HepG2 (cell line): Measurements from ENCODE around the gene C19orf73. TPM values are rescaled to one million over a fixed set of nuclear protein-coding genes. Genes with fewer than 3 reads are reported as not detected.

Experiments
- ARNT2 ChIP-seq: sonication (generic); formaldehyde crosslinking; IDR thresholded peaks from 2 replicates; pipeline ENCODE4 v1.8.0; 2022; ENCODE audit warnings: mild to moderate bottlenecking, low read depth, missing genetic modification reagents, moderate library complexity
- BRCA1 ChIP-seq: sonication (generic); formaldehyde crosslinking; IDR thresholded peaks from 2 replicates; pipeline ENCODE4 v1.4.0; 2020; ENCODE audit warnings: missing genetic modification reagents
- CHCHD3 ChIP-seq: sonication (generic); formaldehyde crosslinking; IDR thresholded peaks from 2 replicates; pipeline ENCODE4 v1.8.0; 2022; ENCODE audit warnings: mild to moderate bottlenecking, missing genetic modification reagents, moderate library complexity
- DR1 ChIP-seq: sonication (generic); formaldehyde crosslinking; IDR thresholded peaks from 2 replicates; pipeline ENCODE4 v1.8.0; 2021; ENCODE audit warnings: mild to moderate bottlenecking, missing genetic modification reagents, inconsistent platforms
- ELF4 ChIP-seq: sonication (generic); formaldehyde crosslinking; IDR thresholded peaks from 2 replicates; pipeline ENCODE4 v1.5.0; 2020; ENCODE audit warnings: missing genetic modification reagents, mild to moderate bottlenecking, moderate library complexity, borderline replicate concordance
- FOXM1 ChIP-seq: sonication (generic); formaldehyde crosslinking; IDR thresholded peaks from 2 replicates; pipeline ENCODE4 v1.5.0; 2020; ENCODE audit warnings: missing genetic modification reagents
- HMG20B ChIP-seq: conservative IDR thresholded peaks from 2 replicates; pipeline ENCODE4 v1.6.1; 2016; ENCODE audit warnings: missing genetic modification reagents, missing compliant biosample characterization
- KLF15 ChIP-seq: sonication (generic); formaldehyde crosslinking; IDR thresholded peaks from 2 replicates; pipeline ENCODE4 v1.8.1; 2023; ENCODE audit warnings: borderline replicate concordance, mild to moderate bottlenecking, inconsistent platforms, missing genetic modification reagents, mixed read lengths
- SIN3B ChIP-seq: fragments of 150-350 bp; IDR thresholded peaks from 2 replicates; pipeline ENCODE4 v1.6.1; 2014; ENCODE audit warnings: low read length
- SOX6 ChIP-seq, 2 experiments: fragments of 450-650 bp in 1 of 2; sonication (generic) in 1 of 2; formaldehyde crosslinking in 1 of 2; IDR thresholded peaks; 2 replicates each; pipeline versions ENCODE4 v1.4.0 to v1.6.1; 2017 to 2020; ENCODE audit warnings: antibody characterized with exemption in 1 of 2, mild to moderate bottlenecking in 1 of 2, missing genetic modification reagents in 1 of 2
- TARDBP ChIP-seq: sonication (generic); formaldehyde crosslinking; IDR thresholded peaks from 2 replicates; pipeline ENCODE4 v1.8.0; 2022; ENCODE audit warnings: mild to moderate bottlenecking, missing genetic modification reagents
- TGIF2 ChIP-seq: IDR thresholded peaks from 2 replicates; pipeline ENCODE4 v1.6.1; 2016; ENCODE audit warnings: control low read depth, missing compliant biosample characterization
- UBTF ChIP-seq: sonication (generic); formaldehyde crosslinking; IDR thresholded peaks from 2 replicates; pipeline ENCODE4 v1.4.0; 2020; ENCODE audit warnings: mild to moderate bottlenecking, missing genetic modification reagents
- ZFP37 ChIP-seq: sonication (generic); formaldehyde crosslinking; IDR thresholded peaks from 2 replicates; pipeline ENCODE4 v1.4.0; 2020; ENCODE audit warnings: missing genetic modification reagents, borderline replicate concordance
- ZMYM3 ChIP-seq: sonication (generic); formaldehyde crosslinking; IDR thresholded peaks from 2 replicates; pipeline ENCODE4 v1.5.1; 2020; ENCODE audit warnings: mild to moderate bottlenecking, missing genetic modification reagents
- ZNF17 ChIP-seq: sonication (generic); formaldehyde crosslinking; IDR thresholded peaks from 2 replicates; pipeline ENCODE4 v1.5.0; 2020; ENCODE audit warnings: mild to moderate bottlenecking, missing genetic modification reagents
- ZNF329 ChIP-seq: sonication (generic); formaldehyde crosslinking; IDR thresholded peaks from 2 replicates; pipeline ENCODE4 v1.9.0; 2021; ENCODE audit warnings: low read depth, mild to moderate bottlenecking, missing genetic modification reagents
- ZNF33A ChIP-seq: sonication (generic); formaldehyde crosslinking; IDR thresholded peaks from 2 replicates; pipeline ENCODE4 v1.5.1; 2020; ENCODE audit warnings: missing genetic modification reagents, mild to moderate bottlenecking, moderate library complexity, borderline replicate concordance
- ZNF737 ChIP-seq: sonication (generic); formaldehyde crosslinking; IDR thresholded peaks from 2 replicates; pipeline ENCODE4 v1.5.0; 2020; ENCODE audit warnings: missing genetic modification reagents, mild to moderate bottlenecking, borderline replicate concordance
- ZNF841 ChIP-seq: sonication (generic); formaldehyde crosslinking; IDR thresholded peaks from 2 replicates; pipeline ENCODE4 v1.8.1; 2023; ENCODE audit warnings: missing genetic modification reagents, borderline replicate concordance
- ZSCAN25 ChIP-seq: sonication (generic); formaldehyde crosslinking; IDR thresholded peaks from 2 replicates; pipeline ENCODE4 v1.8.0; 2022; ENCODE audit warnings: mild to moderate bottlenecking, missing genetic modification reagents
- polyA plus RNA-seq, 8 experiments: library from polyadenylated mRNA; depleted of rRNA in 3 of 8; stranded (reverse) in 7 of 8; unstranded in 1 of 8; fragments of >200 nt; fragmentation: Illumina TruSeq in 4 of 8; extraction: Trizol in 4 of 8; gene quantifications; 2 replicates each; pipeline versions ENCODE4 v1.2.1 to v1.2.3, GENCODE V29; 2011 to 2016; ENCODE audit warnings: low read depth in 4 of 8, missing spikeins in 1 of 8, mixed read lengths in 1 of 8; ENCODE audit not compliant: insufficient read depth in 1 of 8
- total RNA-seq, 5 experiments: library from RNA; depleted of rRNA; stranded (reverse); fragments of >200 nt; fragmentation: Illumina TruSeq; extraction: Trizol; gene quantifications; 2 replicates each; pipeline ENCODE4 v1.2.3, GENCODE V29; 2016; ENCODE audit warnings: low read depth in 1 of 5
- TF ChIP-seq, protein P1 (sequence below): sonication (generic); formaldehyde crosslinking; IDR thresholded peaks from 2 replicates; pipeline ENCODE4 v1.8.0; 2022; ENCODE audit warnings: missing genetic modification reagents, mild to moderate bottlenecking, inconsistent platforms, borderline replicate concordance
- TF ChIP-seq, protein P2 (sequence below): sonication (generic); formaldehyde crosslinking; IDR thresholded peaks from 2 replicates; pipeline ENCODE4 v1.4.0; 2020; ENCODE audit warnings: missing genetic modification reagents
- TF ChIP-seq, protein P3 (sequence below): sonication (generic); formaldehyde crosslinking; IDR thresholded peaks from 2 replicates; pipeline ENCODE4 v1.9.0; 2022; ENCODE audit warnings: missing genetic modification reagents, mild to moderate bottlenecking, borderline replicate concordance

The C19orf73 gene
- total and polyA plus RNA-seq, 2 of the 13 experiments (the other 11 are each of a cell fraction or from before 2014, with no cell fraction given): 1.4 to 1.5 TPM

DNA sequence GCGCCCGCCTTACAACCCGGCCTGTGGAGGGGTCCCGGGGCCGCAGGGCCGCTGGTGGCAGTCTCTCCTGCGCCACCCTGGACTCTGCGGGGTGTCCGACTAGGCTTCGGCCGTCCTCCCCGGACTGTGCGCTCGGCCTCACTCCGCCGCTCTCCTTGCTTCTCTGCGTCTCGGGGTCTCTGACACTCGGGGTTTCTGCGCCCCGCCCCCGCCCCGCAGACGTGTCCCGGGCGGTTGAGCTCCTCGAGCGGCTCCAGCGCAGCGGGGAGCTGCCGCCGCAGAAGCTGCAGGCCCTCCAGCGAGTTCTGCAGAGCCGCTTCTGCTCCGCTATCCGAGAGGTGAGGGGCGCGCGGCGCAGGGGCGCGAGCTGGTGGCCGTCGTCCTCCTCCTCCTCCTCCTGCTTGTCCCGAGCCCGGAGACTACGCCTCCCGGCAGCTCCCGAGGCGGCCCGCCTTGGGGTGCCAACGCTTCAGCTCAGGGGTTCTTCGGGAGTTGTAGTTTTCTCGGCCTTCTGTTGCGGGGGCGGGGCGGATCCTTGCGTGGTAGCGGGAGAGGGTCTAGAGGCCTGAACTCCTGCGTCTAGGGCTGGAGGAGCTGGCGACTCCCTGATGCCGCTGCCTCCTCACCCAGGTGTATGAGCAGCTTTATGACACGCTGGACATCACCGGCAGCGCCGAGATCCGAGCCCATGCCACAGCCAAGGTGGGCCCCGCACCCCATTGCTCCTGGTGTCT, 4.1 kb downstream of the C19orf73 start (continued):
- TF ChIP-seq, protein P1, sequence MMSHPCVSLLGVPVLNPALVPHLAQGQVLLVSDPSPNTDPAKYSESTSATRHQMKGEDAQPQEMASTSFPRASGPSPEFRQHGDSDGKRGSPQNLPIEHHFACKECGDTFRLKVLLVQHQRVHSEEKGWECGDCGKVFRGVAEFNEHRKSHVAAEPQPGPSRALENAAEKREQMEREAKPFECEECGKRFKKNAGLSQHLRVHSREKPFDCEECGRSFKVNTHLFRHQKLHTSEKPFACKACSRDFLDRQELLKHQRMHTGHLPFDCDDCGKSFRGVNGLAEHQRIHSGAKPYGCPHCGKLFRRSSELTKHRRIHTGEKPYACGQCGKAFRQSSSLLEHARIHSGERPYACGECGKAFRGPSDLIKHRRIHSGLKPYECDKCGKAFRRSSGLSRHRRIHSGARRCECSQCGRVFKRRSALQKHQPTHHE (CRISPR knock-in tag): no peak
- TF ChIP-seq FOXM1 (CRISPR knock-in tag) (no peak), ZNF841 (CRISPR knock-in tag) (no peak), ZFP37 (CRISPR knock-in tag) (no peak), ZNF33A (CRISPR knock-in tag) (no peak), ZSCAN25 (CRISPR knock-in tag) (0 out of 2 replicates have a peak, but pooled peaks have one; percentile 4), CHCHD3 (CRISPR knock-in tag) (no peak), ZNF329 (CRISPR knock-in tag) (no peak), ELF4 (CRISPR knock-in tag) (no peak), BRCA1 (CRISPR knock-in tag) (no peak), TARDBP (no peak), SOX6 (IDR thresholded peaks at IDR 0.05) (no peak), SOX6 (CRISPR knock-in tag; IDR thresholded peaks at IDR 0.05) (no peak; the same call in 1 of the 2 replicates), ARNT2 (no peak), ZNF17 (CRISPR knock-in tag) (no peak), ZMYM3 (no peak), ZNF737 (CRISPR knock-in tag) (no peak), HMG20B (no peak), UBTF (CRISPR knock-in tag) (peak; percentile 64; the same call in 1 of the 2 replicates), SIN3B (no peak), KLF15 (no peak), DR1 (CRISPR knock-in tag) (no peak), TGIF2 (peak; percentile 46; the same call in 1 of the 2 replicates)
- TF ChIP-seq, protein P2, sequence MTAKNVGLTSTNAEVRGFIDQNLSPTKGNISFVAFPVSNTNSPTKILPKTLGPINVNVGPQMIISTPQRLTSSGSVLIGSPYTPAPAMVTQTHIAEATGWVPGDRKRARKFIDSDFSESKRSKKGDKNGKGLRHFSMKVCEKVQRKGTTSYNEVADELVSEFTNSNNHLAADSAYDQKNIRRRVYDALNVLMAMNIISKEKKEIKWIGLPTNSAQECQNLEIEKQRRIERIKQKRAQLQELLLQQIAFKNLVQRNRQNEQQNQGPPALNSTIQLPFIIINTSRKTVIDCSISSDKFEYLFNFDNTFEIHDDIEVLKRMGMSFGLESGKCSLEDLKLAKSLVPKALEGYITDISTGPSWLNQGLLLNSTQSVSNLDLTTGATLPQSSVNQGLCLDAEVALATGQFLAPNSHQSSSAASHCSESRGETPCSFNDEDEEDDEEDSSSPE (CRISPR knock-in tag): no peak
- TF ChIP-seq, protein P3, sequence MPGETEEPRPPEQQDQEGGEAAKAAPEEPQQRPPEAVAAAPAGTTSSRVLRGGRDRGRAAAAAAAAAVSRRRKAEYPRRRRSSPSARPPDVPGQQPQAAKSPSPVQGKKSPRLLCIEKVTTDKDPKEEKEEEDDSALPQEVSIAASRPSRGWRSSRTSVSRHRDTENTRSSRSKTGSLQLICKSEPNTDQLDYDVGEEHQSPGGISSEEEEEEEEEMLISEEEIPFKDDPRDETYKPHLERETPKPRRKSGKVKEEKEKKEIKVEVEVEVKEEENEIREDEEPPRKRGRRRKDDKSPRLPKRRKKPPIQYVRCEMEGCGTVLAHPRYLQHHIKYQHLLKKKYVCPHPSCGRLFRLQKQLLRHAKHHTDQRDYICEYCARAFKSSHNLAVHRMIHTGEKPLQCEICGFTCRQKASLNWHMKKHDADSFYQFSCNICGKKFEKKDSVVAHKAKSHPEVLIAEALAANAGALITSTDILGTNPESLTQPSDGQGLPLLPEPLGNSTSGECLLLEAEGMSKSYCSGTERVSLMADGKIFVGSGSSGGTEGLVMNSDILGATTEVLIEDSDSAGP (CRISPR knock-in tag): peak; percentile 81; the same call in 1 of the 2 replicates
